ENCODE measurements around the gene PRDM11. TPM values are rescaled to one million over a fixed set of nuclear protein-coding genes. Genes with fewer than 3 reads are reported as not detected.

PRDM11 gene
- total and polyA plus RNA-seq, 2 experiments from 2014 or later = 0.24 to 3.7 TPM

GRCh38 chr11:45168366-45169130 lies 22.1 kb downstream of the PRDM11 start:
- Histone ChIP-seq H3K79me2 (ENCODE audit: insufficient read depth) (no peaks in the 10 kb centered on the region), H3K27me3 (replicated peaks; ENCODE audit: insufficient read depth) (no peaks in the 10 kb centered on the region), H3K4me3 (no peak overlapping the region), H3K9ac (no peak overlapping the region), H3K27ac (no peak overlapping the region), H3K4me2 (ENCODE audit: unreplicated experiment) (no peak overlapping the region), H3K9me3 (ENCODE audit: low read depth) (no peaks in the 10 kb centered on the region), H3K9me2 (ENCODE audit: insufficient read depth) (no peaks in the 10 kb centered on the region), H3K4me1 (ENCODE audit: insufficient read depth) (peaks cover 9% of the 10 kb centered on the region; the same call in 1 of the 2 replicates), H3K36me3 (ENCODE audit: low read depth) (no peaks in the 10 kb centered on the region), H4K20me1 (ENCODE audit: insufficient read depth) (no peaks in the 10 kb centered on the region), H2AFZ (no peak overlapping the region), H3F3A (ENCODE audit: insufficient read depth) (no peaks in the 10 kb centered on the region)
- no peak for TF ChIP-seq EZH2phosphoT487 (IDR thresholded peaks at IDR 0.05; ENCODE audit: insufficient read depth, low read depth)
- TF ChIP-seq EZH2 (IDR thresholded peaks at IDR 0.05; ENCODE audit: insufficient read depth, poor library complexity, severe bottlenecking) = no peak
- DNase-seq = no peak
- 51 to 52% methylated on average over 10 of the region's 10 CpGs for WGBS, 2 experiments (ENCODE audit: low coverage in 1 of 2, low lambda C conversion rate in 2 of 2, missing lambda C conversion rate in 2 of 2)
- in situ Hi-C loops (cut with MboI) = no loop called here

GRCh38 chr11:45169310-45170072 lies 23.1 kb downstream of the PRDM11 start:
- Histone ChIP-seq H3K79me2 (ENCODE audit: insufficient read depth) (no peaks in the 10 kb centered on the region), H3F3A (ENCODE audit: insufficient read depth) (no peaks in the 10 kb centered on the region), H4K20me1 (ENCODE audit: insufficient read depth) (no peaks in the 10 kb centered on the region), H2AFZ (no peak overlapping the region), H3K9me2 (ENCODE audit: insufficient read depth) (no peaks in the 10 kb centered on the region), H3K4me1 (ENCODE audit: insufficient read depth) (0 out of 2 replicates have a peak, but pooled peaks cover 2% of the 10 kb centered on the region), H3K27ac (no peak overlapping the region), H3K9me3 (ENCODE audit: low read depth) (no peaks in the 10 kb centered on the region), H3K9ac (no peak overlapping the region), H3K4me2 (ENCODE audit: unreplicated experiment) (no peak overlapping the region), H3K4me3 (no peak overlapping the region), H3K36me3 (ENCODE audit: low read depth) (no peaks in the 10 kb centered on the region), H3K27me3 (replicated peaks; ENCODE audit: insufficient read depth) (no peaks in the 10 kb centered on the region)
- TF ChIP-seq EZH2 (IDR thresholded peaks at IDR 0.05; ENCODE audit: insufficient read depth, poor library complexity, severe bottlenecking) (no peak), EZH2phosphoT487 (IDR thresholded peaks at IDR 0.05; ENCODE audit: insufficient read depth, low read depth) (no peak)
- DNase-seq = no peak
- 43 to 44% methylated on average over 3 of the region's 3 CpGs for WGBS, 2 experiments (ENCODE audit: low coverage in 1 of 2, low lambda C conversion rate in 2 of 2, missing lambda C conversion rate in 2 of 2)
- in situ Hi-C loops (cut with MboI) = no loop called here

- no peaks in the 10 kb centered on the region for H3F3A ChIP-seq (ENCODE audit: insufficient read depth)
- no peak overlapping the region for H3K4me3 ChIP-seq
- H3K4me1 ChIP-seq (ENCODE audit: insufficient read depth) = no peaks in the 10 kb centered on the region
- H3K4me2 ChIP-seq (ENCODE audit: unreplicated experiment) = no peak overlapping the region
- no peaks in the 10 kb centered on the region for H3K36me3 ChIP-seq (ENCODE audit: low read depth)
- 65 to 70% methylated on average over 2 of the region's 2 CpGs for WGBS, 2 experiments (ENCODE audit: low coverage in 1 of 2, low lambda C conversion rate in 2 of 2, missing lambda C conversion rate in 2 of 2)
- H4K20me1 ChIP-seq (ENCODE audit: insufficient read depth) = no peaks in the 10 kb centered on the region
- no peaks in the 10 kb centered on the region for H3K9me2 ChIP-seq (ENCODE audit: insufficient read depth)
- in situ Hi-C loops (cut with MboI) = no loop called here
- H3K9ac ChIP-seq = no peak overlapping the region
- H3K79me2 ChIP-seq (ENCODE audit: insufficient read depth) = no peaks in the 10 kb centered on the region
- no peak for TF ChIP-seq EZH2 (IDR thresholded peaks at IDR 0.05; ENCODE audit: insufficient read depth, poor library complexity, severe bottlenecking)
- TF ChIP-seq EZH2phosphoT487 (IDR thresholded peaks at IDR 0.05; ENCODE audit: insufficient read depth, low read depth) = no peak
- H2AFZ ChIP-seq = no peak overlapping the region
- no peaks in the 10 kb centered on the region for H3K27me3 ChIP-seq (replicated peaks; ENCODE audit: insufficient read depth)
- no peak for DNase-seq
- H3K27ac ChIP-seq = no peak overlapping the region
- H3K9me3 ChIP-seq (ENCODE audit: low read depth) = no peaks in the 10 kb centered on the region
Measured at GRCh38 chr11:45170484-45170883, 24.0 kb downstream of the PRDM11 start.

DNA sequence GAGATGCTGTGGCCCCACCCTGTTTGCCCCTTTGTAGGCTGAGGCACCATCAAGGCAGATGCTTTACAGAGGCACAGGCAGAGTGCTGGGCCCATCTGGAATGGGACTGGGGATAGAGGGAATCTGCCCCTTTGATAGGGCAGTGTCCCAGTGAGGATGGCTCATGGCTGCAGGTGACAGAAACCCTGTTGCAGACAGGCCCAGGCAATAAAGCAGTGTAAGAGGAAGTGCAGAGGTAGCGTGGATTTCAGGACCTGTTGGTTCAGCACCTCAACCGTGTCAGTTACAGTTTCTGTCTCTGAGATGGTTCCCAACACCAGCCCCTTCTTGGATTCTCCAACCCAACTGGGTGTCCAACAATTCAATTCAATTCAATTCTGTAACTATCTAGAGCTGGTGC lies 25.1 kb downstream of the PRDM11 start:
- TF ChIP-seq EZH2phosphoT487 (IDR thresholded peaks at IDR 0.05; ENCODE audit: insufficient read depth, low read depth) = no peak
- TF ChIP-seq EZH2 (IDR thresholded peaks at IDR 0.05; ENCODE audit: insufficient read depth, poor library complexity, severe bottlenecking) = no peak
- H3K36me3 ChIP-seq (ENCODE audit: low read depth) = no peaks in the 10 kb centered on the region
- 75 to 79% methylated on average over 2 of the region's 2 CpGs for WGBS, 2 experiments (ENCODE audit: low coverage in 1 of 2, low lambda C conversion rate in 2 of 2, missing lambda C conversion rate in 2 of 2)
- H3K4me1 ChIP-seq (ENCODE audit: insufficient read depth) = no peaks in the 10 kb centered on the region
- no peaks in the 10 kb centered on the region for H3K9me3 ChIP-seq (ENCODE audit: low read depth)
- no peaks in the 10 kb centered on the region for H3K27me3 ChIP-seq (replicated peaks; ENCODE audit: insufficient read depth)
- DNase-seq = no peak
- H3K4me2 ChIP-seq (ENCODE audit: unreplicated experiment) = no peak overlapping the region
- H3K9me2 ChIP-seq (ENCODE audit: insufficient read depth) = no peaks in the 10 kb centered on the region
- H3K27ac ChIP-seq = no peak overlapping the region
- no peak overlapping the region for H2AFZ ChIP-seq
- H3F3A ChIP-seq (ENCODE audit: insufficient read depth) = no peaks in the 10 kb centered on the region
- H3K79me2 ChIP-seq (ENCODE audit: insufficient read depth) = no peaks in the 10 kb centered on the region
- no peaks in the 10 kb centered on the region for H4K20me1 ChIP-seq (ENCODE audit: insufficient read depth)
- in situ Hi-C loops (cut with MboI) = no loop called here
- no peak overlapping the region for H3K9ac ChIP-seq
- H3K4me3 ChIP-seq = no peak overlapping the region
